Smooth muscle cell (in vitro differentiated cells): Measurements from ENCODE around the gene ZNF142. TPM values are rescaled to one million over a fixed set of nuclear protein-coding genes. Genes with fewer than 3 reads are reported as not detected.

Source experiments
- DNase-seq: peaks from one replicate; lab custom pipeline; 2025; ENCODE audit not compliant: unreplicated experiment; lab: John Stamatoyannopoulos, UW
- H2AFZ ChIP-seq: fragments of 200-600 bp; sonication (generic); 2 replicates; pipeline ENCODE4 v1.6.0; 2016; ENCODE audit warnings: antibody characterized with exemption, low read depth, mild to moderate bottlenecking
- H3F3A ChIP-seq: fragments of 200-600 bp; sonication (generic); 2 replicates; pipeline ENCODE4 v1.6.0; 2017; ENCODE audit warnings: antibody characterized with exemption, low read depth
- H3K27ac ChIP-seq: fragments of 200-600 bp; sonication (generic); 2 replicates; pipeline ENCODE4 v1.5.1; 2016; ENCODE audit warnings: low read depth, mild to moderate bottlenecking
- H3K27me3 ChIP-seq: fragments of 200-600 bp; sonication (generic); 2 replicates; pipeline ENCODE4 v1.6.1; 2016; ENCODE audit warnings: low read depth, mild to moderate bottlenecking
- H3K36me3 ChIP-seq: fragments of 200-600 bp; sonication (generic); 2 replicates; pipeline ENCODE4 v1.5.1; 2016; ENCODE audit warnings: low read depth
- H3K4me1 ChIP-seq: fragments of 200-600 bp; sonication (generic); 2 replicates; pipeline ENCODE4 v1.5.1; 2016; ENCODE audit warnings: low read depth
- H3K4me2 ChIP-seq: fragments of 200-600 bp; sonication (generic); 2 replicates; pipeline ENCODE4 v1.6.0; 2016; ENCODE audit warnings: mild to moderate bottlenecking
- H3K4me3 ChIP-seq: fragments of 200-600 bp; sonication (generic); 2 replicates; pipeline ENCODE4 v1.5.1; 2016; ENCODE audit warnings: mild to moderate bottlenecking
- H3K79me2 ChIP-seq: fragments of 200-600 bp; sonication (generic); 2 replicates; pipeline ENCODE4 v1.6.0; 2016; ENCODE audit warnings: low read depth, mild to moderate bottlenecking
- H3K9ac ChIP-seq: fragments of 200-600 bp; sonication (generic); 2 replicates; pipeline ENCODE4 v1.6.0; 2016; ENCODE audit warnings: low read depth
- H3K9me3 ChIP-seq: fragments of 200-600 bp; sonication (generic); replicated peaks from 2 replicates; pipeline ENCODE4 v1.5.1; 2016; ENCODE audit warnings: low read depth
- H4K20me1 ChIP-seq: fragments of 200-600 bp; sonication (generic); 2 replicates; pipeline ENCODE4 v1.6.0; 2016; ENCODE audit warnings: low read depth
- WGBS: methylation state at CpG from one replicate; pipeline ENCODE4 v1.1.7; 2016; ENCODE audit warnings: low lambda C conversion rate; 5-methylcytosine and 5-hydroxymethylcytosine counted together
- polyA plus RNA-seq: library from polyadenylated mRNA; unstranded; fragments of >200 nt; fragmentation: Nextera tagmentation; extraction: Ambion mirVana; gene quantifications from 2 replicates; pipeline ENCODE4 v1.2.1, GENCODE V29; 2016
- total RNA-seq: library from RNA; depleted of rRNA; stranded (reverse); fragments of >200 nt; gene quantifications from 2 replicates; pipeline ENCODE4 v1.2.3, GENCODE V29; 2014
- TF ChIP-seq, protein P1 (sequence below): fragments of 200-600 bp; sonication (generic); IDR thresholded peaks from 2 replicates; pipeline ENCODE4 v1.5.1; 2017; ENCODE audit warnings: borderline replicate concordance, mild to moderate bottlenecking, antibody characterized with exemption; ENCODE audit not compliant: insufficient read depth, poor library complexity, severe bottlenecking

Gene ZNF142
- total and polyA plus RNA-seq, 2 experiments from 2014 or later, result 5.8 to 7.3 TPM

DNA sequence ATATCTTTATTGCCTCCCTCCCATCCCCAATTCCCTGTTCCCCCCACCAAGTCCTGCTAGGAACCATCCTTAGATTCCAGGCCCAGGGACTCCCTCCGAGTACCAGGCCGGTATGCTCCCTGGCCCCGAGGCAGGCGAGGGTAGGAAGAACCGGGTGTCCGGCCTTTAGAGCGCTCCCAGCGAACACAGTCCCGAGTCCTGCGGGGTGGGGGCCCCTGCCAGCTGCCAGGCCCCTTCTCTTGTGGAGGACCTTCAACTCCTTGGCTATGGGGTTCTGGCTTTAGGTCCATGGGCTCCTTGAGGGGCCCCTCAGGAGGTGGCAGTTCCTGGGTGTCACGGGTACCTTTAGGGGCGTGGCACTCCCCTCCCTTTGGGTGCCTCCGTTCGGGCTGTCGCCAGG, 4.5 kb upstream of the ZNF142 start:
- 98% methylated on average over 15 of the region's 15 CpGs for WGBS

DNA sequence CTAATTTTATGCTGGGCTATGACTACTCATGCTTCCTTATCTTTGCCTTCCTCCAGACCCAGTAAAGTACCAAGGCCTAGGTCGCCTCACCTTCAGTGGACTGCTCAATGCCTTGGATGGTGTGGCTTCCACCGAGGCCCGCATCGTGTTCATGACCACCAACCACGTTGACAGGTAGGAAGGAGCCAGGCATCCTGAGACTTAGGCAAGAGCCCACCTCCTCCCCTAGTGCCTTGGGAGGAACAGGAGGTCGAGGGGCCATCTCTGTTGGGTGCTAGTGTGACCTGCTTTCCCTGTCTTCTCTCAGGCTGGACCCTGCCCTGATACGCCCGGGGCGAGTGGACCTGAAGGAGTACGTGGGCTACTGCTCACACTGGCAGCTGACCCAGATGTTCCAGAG, 3.4 kb upstream of the ZNF142 start:
- no peaks in the 10 kb centered on the region for H3K27me3 ChIP-seq
- TF ChIP-seq, protein P1, sequence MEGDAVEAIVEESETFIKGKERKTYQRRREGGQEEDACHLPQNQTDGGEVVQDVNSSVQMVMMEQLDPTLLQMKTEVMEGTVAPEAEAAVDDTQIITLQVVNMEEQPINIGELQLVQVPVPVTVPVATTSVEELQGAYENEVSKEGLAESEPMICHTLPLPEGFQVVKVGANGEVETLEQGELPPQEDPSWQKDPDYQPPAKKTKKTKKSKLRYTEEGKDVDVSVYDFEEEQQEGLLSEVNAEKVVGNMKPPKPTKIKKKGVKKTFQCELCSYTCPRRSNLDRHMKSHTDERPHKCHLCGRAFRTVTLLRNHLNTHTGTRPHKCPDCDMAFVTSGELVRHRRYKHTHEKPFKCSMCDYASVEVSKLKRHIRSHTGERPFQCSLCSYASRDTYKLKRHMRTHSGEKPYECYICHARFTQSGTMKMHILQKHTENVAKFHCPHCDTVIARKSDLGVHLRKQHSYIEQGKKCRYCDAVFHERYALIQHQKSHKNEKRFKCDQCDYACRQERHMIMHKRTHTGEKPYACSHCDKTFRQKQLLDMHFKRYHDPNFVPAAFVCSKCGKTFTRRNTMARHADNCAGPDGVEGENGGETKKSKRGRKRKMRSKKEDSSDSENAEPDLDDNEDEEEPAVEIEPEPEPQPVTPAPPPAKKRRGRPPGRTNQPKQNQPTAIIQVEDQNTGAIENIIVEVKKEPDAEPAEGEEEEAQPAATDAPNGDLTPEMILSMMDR, result no peak
- peaks cover 6% of the 10 kb centered on the region for H3K4me1 ChIP-seq
- H3K79me2 ChIP-seq, result peaks cover 4% of the 10 kb centered on the region
- H3K9me3 ChIP-seq, result no peaks in the 10 kb centered on the region
- H3K36me3 ChIP-seq, result peaks cover 5% of the 10 kb centered on the region
- no peaks in the 10 kb centered on the region for H4K20me1 ChIP-seq
- DNase-seq, result no peak
- no peak overlapping the region for H3K27ac ChIP-seq
- H3K9ac ChIP-seq, result no peak overlapping the region
- H2AFZ ChIP-seq, result no peak overlapping the region
- no peak overlapping the region for H3K4me2 ChIP-seq
- H3F3A ChIP-seq, result peaks cover 3% of the 10 kb centered on the region
- WGBS, result 96% methylated on average over 10 of the region's 10 CpGs
- H3K4me3 ChIP-seq, result no peak overlapping the region

More for the DNA sequence above, 4.5 kb upstream of the ZNF142 start:
- H3K4me1 ChIP-seq, result peaks cover 6% of the 10 kb centered on the region
- DNase-seq, result no peak
- no peak overlapping the region for H3K27ac ChIP-seq
- H2AFZ ChIP-seq, result no peak overlapping the region
- TF ChIP-seq, protein P1, result no peak
- no peaks in the 10 kb centered on the region for H3K27me3 ChIP-seq
- H3K9ac ChIP-seq, result no peak overlapping the region
- H3K4me3 ChIP-seq, result no peak overlapping the region
- peaks cover 5% of the 10 kb centered on the region for H3K36me3 ChIP-seq
- H3K4me2 ChIP-seq, result no peak overlapping the region
- peaks cover under 1% of the 10 kb centered on the region for H3K79me2 ChIP-seq
- no peaks in the 10 kb centered on the region for H4K20me1 ChIP-seq
- no peaks in the 10 kb centered on the region for H3K9me3 ChIP-seq
- peaks cover 3% of the 10 kb centered on the region for H3F3A ChIP-seq

DNA sequence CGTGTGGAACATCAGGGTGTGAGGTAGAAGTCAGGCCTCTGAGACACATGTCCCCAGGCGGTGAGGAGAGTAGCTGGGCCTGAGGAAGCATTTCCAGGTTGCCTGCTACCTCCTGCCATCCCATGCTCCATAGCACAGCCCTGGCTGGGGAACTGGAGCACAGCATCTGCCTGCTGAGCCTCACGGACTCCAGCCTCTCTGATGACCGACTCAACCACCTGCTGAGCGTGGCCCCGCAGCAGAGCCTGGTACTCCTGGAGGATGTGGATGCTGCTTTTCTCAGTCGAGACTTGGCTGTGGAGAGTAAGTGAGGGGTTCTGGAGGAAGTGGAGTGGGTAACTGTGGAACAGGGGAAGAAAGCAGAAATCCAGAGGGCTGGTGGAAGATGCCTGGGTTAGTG, 3.0 kb upstream of the ZNF142 start:
- peaks cover 6% of the 10 kb centered on the region for H3K4me1 ChIP-seq
- no peak overlapping the region for H3K4me2 ChIP-seq
- H3K36me3 ChIP-seq, result peaks cover 5% of the 10 kb centered on the region
- no peaks in the 10 kb centered on the region for H4K20me1 ChIP-seq
- no peak overlapping the region for H3K9ac ChIP-seq
- WGBS, result 94% methylated on average over 7 of the region's 7 CpGs
- no peak overlapping the region for H3K27ac ChIP-seq
- H2AFZ ChIP-seq, result no peak overlapping the region
- H3K79me2 ChIP-seq, result peaks cover 5% of the 10 kb centered on the region
- H3K9me3 ChIP-seq, result no peaks in the 10 kb centered on the region
- TF ChIP-seq, protein P1, result no peak
- H3F3A ChIP-seq, result peaks cover 3% of the 10 kb centered on the region
- H3K27me3 ChIP-seq, result no peaks in the 10 kb centered on the region
- no peak for DNase-seq
- H3K4me3 ChIP-seq, result no peak overlapping the region

DNA sequence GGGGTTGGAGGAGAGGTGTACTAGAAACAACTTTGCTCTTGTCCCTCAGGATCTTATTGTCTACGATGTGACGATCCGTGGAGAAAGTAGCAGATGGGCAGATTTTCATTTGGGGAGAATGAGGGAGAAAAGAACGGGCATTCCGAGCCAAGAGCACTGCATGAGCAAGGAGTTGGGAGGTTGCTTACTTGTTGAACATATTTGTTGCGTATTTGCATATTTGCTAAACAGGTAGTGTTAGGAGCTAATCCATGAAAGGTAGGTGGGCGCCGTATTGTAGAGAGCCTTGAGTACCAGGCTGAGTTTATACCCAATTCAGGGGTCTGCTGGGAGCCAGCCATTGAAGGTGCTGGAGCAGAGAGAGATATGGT, 550 bp upstream of the ZNF142 start:
- H3K4me3 ChIP-seq, result peak overlapping the region; percentile 88
- no peaks in the 10 kb centered on the region for H4K20me1 ChIP-seq
- H3K27ac ChIP-seq, result no peak overlapping the region
- no peak overlapping the region for H3K9ac ChIP-seq
- no peaks in the 10 kb centered on the region for H3K27me3 ChIP-seq
- peaks cover 3% of the 10 kb centered on the region for H3F3A ChIP-seq
- peak overlapping the region; percentile 92 for H2AFZ ChIP-seq
- H3K36me3 ChIP-seq, result no peaks in the 10 kb centered on the region
- DNase-seq, result no peak
- peaks cover 6% of the 10 kb centered on the region for H3K4me1 ChIP-seq
- no peaks in the 10 kb centered on the region for H3K9me3 ChIP-seq
- peaks cover 8% of the 10 kb centered on the region for H3K79me2 ChIP-seq
- H3K4me2 ChIP-seq, result peak overlapping the region; percentile 83
- 27% methylated on average over 8 of the region's 8 CpGs for WGBS
- TF ChIP-seq, protein P1, result no peak
